Glomerular visceral epithelial cell (primary cell): ENCODE data around the gene PKN1.
A peak's percentile ranks its signal among the peaks of the same experiment; 100 is the strongest.

Source experiments
- DNase-seq: peaks from one replicate; pipeline ENCODE4 v3.0.0-alpha.2; 2016; ENCODE audit errors: extremely low spot score

The PKN1 gene

GRCh38 chr19:14406645-14407401 is 26.3 kb upstream of the PKN1 start:
- DNase-seq = no peak

- DNase-seq = no peak
Observed at GRCh38 chr19:14407605-14408484, 25.3 kb upstream of the PKN1 start.

- DNase-seq = no peak
Observed at GRCh38 chr19:14408491-14409145, 24.5 kb upstream of the PKN1 start.

GRCh38 chr19:14409146-14410023 is 23.7 kb upstream of the PKN1 start:
- no peak for DNase-seq

- DNase-seq = no peak
Observed at GRCh38 chr19:14410091-14411051, 22.7 kb upstream of the PKN1 start.

GRCh38 chr19:14411161-14411937 is 21.8 kb upstream of the PKN1 start:
- DNase-seq = no peak

GRCh38 chr19:14411938-14412245 is 21.2 kb upstream of the PKN1 start:
- DNase-seq = no peak

GRCh38 chr19:14412324-14412995 is 20.6 kb upstream of the PKN1 start:
- DNase-seq = no peak

- no peak for DNase-seq
Observed at GRCh38 chr19:14412996-14413692, 20.0 kb upstream of the PKN1 start.

GRCh38 chr19:14413693-14414181 is 19.4 kb upstream of the PKN1 start:
- DNase-seq = peak; percentile 40

- no peak for DNase-seq
Observed at GRCh38 chr19:14414926-14415690, 18.0 kb upstream of the PKN1 start.

GRCh38 chr19:14416817-14417231 is 16.3 kb upstream of the PKN1 start:
- no peak for DNase-seq

GRCh38 chr19:14418856-14419105 is 14.3 kb upstream of the PKN1 start:
- DNase-seq = no peak

GRCh38 chr19:14419106-14419813 is 13.8 kb upstream of the PKN1 start, which contains the start of gene DDX39A:
Gene DDX39A (minus strand): TSS chr19:14419341. CDS start chr19:14413220, 6,121 bp downstream.
- peak; percentile 99 for DNase-seq

- DNase-seq = peak; percentile 38
Observed at GRCh38 chr19:14425696-14426138, 7.4 kb upstream of the PKN1 start.

GRCh38 chr19:14427461-14427860 is 5.6 kb upstream of the PKN1 start:
- DNase-seq = no peak

- DNase-seq = no peak
Observed at GRCh38 chr19:14428882-14429416, 4.2 kb upstream of the PKN1 start.
